ENCODE measurements around the gene ZNF333.

Gene ZNF333

GRCh38 chr19:14689598-14690503, at the start of gene ZNF333:
Gene ZNF333, plus strand, starts transcription at chr19:14690048. Its CDS starts 3,444 bp downstream, at chr19:14693492.
- DNase-seq, result peak; percentile 99

GRCh38 chr19:14648506-14648905, 41.3 kb upstream of the ZNF333 start:
- DNase-seq, result no peak

- DNase-seq, result no peak
Measured at GRCh38 chr19:14649020-14649419, 40.8 kb upstream of the ZNF333 start.

GRCh38 chr19:14650161-14650560, 39.7 kb upstream of the ZNF333 start:
- DNase-seq, result no peak

GRCh38 chr19:14654786-14655560, 34.9 kb upstream of the ZNF333 start:
- no peak for DNase-seq

- DNase-seq, result no peak
Measured at GRCh38 chr19:14655726-14656125, 34.1 kb upstream of the ZNF333 start.

- DNase-seq, result no peak
Measured at GRCh38 chr19:14659874-14660489, 29.9 kb upstream of the ZNF333 start.

GRCh38 chr19:14661372-14661924, 28.4 kb upstream of the ZNF333 start:
- DNase-seq, result no peak

- no peak for DNase-seq
Measured at GRCh38 chr19:14669940-14670339, 19.9 kb upstream of the ZNF333 start.

GRCh38 chr19:14670408-14670807, 19.4 kb upstream of the ZNF333 start:
- no peak for DNase-seq

GRCh38 chr19:14672188-14672872, 17.5 kb upstream of the ZNF333 start:
- DNase-seq, result no peak

- DNase-seq, result no peak
Measured at GRCh38 chr19:14673088-14673487, 16.8 kb upstream of the ZNF333 start.

GRCh38 chr19:14674764-14675163, 15.1 kb upstream of the ZNF333 start, which contains the start of gene ADGRE3:
Gene ADGRE3, minus strand, starts transcription at chr19:14674844. Its CDS starts 74 bp downstream, at chr19:14674770.
- DNase-seq, result no peak

GRCh38 chr19:14676762-14677161, 13.1 kb upstream of the ZNF333 start:
- DNase-seq, result no peak

GRCh38 chr19:14677464-14677863, 12.4 kb upstream of the ZNF333 start:
- DNase-seq, result no peak

GRCh38 chr19:14678199-14678598, 11.6 kb upstream of the ZNF333 start:
- DNase-seq, result peak; percentile 2

GRCh38 chr19:14682084-14682483, 7.8 kb upstream of the ZNF333 start:
- no peak for DNase-seq

GRCh38 chr19:14683439-14683838, 6.4 kb upstream of the ZNF333 start:
- peak; percentile 60 for DNase-seq

- DNase-seq, result peak; percentile 67
Measured at GRCh38 chr19:14686411-14686810, 3.4 kb upstream of the ZNF333 start.

GRCh38 chr19:14694641-14695266, 4.9 kb downstream of the ZNF333 start:
- DNase-seq, result peak; percentile 39

- peak; percentile 44 for DNase-seq
Measured at GRCh38 chr19:14695471-14695870, 5.6 kb downstream of the ZNF333 start.

- DNase-seq, result no peak
Measured at GRCh38 chr19:14699641-14700040, 9.8 kb downstream of the ZNF333 start.
